Stimulated activated CD8-positive, alpha-beta memory T cell treated with anti-CD3 and anti-CD28 coated beads, Interleukin-15, amount 100 ng/mL, for 4 hours (primary cell): ENCODE results near the gene SIRPB1.
"Not testable (repeated sequence)": the region's sequence is repeated elsewhere in the genome, so short reads cannot be mapped to it uniquely, and the experiment has no call there.

Experiments used
- DNase-seq, 2 donors: peaks; one replicate each; pipeline ENCODE4 v3.0.0-alpha.2; 2020; ENCODE audit warnings: low read depth in 2 of 2

The SIRPB1 gene

DNA sequence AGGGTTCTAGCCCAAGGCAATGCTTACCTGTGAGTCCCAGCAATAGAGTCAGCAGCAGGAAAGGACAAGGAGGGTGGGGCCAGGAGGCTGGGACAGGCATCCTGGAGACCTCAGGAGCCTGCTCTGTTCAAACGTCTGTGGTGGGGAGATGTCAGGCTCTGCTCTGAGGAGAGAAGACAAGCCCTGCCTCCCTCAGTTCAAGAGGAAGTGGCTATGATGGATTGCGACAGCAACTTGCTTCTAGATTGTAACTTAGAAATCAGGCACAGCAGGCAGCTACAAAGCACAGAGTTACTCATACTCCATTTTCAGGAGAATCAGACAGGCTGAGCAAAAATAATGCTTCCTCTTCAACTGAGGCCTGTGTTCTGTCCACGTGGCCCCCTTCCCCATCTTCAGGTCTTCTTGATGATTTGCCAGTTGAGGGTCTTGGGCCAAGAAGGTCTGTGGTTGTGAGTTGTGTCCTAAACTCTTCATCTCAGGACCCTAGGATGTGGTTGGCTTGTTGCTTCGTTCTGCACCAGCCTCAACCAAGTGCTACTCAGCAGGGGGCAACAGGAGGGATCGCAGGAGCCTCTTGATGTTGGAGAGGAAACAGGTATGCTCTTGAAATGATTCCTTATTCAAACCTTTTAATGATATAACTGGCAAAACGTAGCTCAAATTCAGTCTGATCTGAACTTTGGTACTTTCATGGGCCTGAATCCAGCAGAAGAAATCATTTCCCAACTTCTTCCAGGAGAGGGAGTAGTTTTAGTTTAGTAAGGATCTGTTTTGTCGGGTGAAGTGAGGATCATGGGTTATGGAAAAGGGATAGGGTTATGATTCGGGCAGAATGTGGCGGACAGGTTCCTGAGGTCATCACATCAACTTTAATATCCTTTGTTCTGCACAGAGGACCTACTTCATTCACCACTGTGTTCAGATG is 31.0 kb downstream of the SIRPB1 start:
- DNase-seq: no peak

DNA sequence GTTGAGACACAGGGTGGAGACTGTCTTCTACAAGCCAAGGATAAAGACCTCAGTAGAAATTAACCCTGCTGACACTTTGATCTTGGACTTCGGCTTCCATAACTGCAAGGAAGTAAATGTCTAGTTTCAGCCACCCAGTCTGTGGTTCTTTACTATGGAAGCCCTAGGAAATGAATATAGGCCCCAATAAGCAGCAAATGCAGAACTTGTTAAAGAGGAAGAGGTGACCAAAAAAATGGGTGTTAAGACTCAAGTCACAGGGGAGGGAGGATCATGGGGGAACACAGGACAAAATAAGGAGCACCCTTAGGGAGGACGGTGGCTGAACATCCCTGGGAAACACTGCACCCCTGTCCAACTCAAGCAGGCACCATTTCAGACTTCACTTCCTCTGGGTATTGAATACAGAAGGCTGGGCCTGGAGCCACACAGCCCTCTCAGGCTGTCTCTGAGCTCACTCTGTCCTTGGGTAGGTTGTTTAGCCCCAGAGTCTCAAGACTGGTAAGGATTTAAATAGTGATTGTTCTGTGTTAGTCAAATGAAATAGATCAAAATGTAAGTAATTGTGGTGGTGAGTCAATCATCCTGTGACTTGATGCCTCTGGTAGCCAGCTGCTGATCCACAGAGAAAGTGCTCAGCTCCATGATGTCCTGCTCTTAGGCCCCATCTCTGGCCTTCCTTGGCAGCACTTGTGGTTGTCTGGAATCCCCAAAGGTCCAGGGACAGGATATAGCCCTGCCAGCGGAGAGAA is 31.9 kb downstream of the SIRPB1 start:
- DNase-seq: no peak

DNA sequence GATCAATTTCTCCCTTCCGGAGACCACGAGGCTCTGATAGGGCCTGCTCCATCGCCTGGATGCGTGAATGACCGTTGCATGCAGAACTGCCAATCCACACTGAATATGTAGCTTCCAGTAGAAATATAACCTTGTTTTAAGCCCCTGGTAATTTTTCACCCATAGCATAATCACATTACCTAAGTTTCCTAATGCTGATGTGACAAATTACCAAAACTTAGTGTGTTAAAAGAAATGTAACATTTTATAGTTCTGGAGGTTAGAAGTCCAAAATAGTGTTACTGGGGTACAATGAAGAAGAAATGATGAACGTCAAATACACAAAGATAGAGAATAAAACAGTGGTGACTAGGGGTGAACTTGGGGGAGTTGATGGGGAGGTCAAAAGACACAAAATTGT is 40.3 kb downstream of the SIRPB1 start:
- no peak for DNase-seq

DNA sequence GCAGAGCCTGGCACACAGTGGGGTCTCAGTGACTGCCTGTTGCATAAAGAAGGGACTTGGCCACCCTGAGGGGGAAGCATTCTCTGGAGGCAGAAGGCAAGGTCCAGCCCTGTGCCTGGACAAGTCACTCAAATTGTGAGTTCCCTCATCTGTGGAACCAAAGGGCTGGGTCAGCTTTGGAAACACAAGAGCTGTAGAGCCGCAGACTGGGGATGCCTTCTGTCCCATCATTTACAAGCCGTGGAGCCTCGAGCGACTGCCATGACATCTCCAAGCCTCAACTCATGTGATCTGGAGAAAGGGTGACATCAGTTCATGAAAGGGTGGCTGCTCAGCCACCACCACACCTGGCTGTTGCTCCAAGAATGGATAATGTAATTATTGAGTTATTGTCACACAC is 41.9 kb downstream of the SIRPB1 start:
- DNase-seq: no peak

DNA sequence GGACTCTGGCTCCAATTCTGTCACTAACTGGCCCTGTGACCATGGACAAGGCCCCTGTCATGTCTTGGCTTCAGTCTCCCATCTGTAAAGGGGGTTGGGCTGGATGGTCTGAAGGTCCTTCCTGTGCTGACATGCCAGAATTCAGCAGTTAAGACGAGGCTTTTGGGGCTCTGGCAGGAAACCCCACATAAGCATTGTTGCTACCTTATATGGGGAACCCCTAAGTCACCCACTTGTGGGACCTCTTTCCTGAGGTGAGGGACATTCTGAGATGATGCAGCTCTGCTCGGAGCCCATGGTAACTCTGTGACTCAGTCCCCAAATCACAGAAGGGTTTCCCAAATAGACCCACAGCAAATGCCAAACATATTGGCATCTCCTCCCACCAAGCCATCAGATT is 42.5 kb downstream of the SIRPB1 start:
- DNase-seq: not testable (repeated sequence)

DNA sequence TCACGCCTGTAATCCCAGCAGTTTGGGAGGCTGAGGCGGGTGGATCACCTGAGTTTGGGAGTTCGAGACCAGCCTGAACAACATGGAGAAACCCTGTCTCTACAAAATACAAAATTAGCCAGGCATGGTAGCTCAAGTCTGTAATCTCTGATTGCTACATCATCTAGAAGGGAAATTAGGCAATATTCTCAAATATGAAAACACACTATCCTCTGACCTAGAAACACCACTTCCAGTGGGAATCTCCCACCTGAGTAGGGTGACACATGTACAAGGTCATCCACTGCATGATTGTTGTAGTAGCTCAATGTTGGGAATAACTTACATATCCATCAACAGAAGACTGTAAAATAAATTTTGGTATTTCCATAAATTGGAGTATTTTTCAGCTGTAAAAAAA is 43.2 kb downstream of the SIRPB1 start:
- DNase-seq: no peak

DNA sequence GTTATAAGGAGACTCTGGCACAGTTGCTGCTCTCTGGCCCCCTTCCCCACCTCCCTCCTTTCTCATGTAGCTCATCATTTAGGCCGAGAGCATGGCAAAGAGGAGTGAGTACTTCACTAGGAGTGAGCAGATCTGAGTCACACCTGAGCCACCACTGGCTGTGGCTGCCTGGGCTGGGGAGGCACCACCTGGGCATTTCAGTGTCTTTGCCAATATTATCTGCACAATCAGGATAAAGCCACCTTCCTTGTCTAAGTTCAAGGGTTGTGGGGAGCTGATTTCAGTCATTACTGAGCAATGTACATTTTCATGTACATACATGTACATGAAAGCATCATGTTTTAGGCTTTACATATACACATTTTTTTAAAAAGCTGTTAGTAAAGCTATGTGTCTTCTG is 43.8 kb downstream of the SIRPB1 start:
- not testable (repeated sequence) for DNase-seq

DNA sequence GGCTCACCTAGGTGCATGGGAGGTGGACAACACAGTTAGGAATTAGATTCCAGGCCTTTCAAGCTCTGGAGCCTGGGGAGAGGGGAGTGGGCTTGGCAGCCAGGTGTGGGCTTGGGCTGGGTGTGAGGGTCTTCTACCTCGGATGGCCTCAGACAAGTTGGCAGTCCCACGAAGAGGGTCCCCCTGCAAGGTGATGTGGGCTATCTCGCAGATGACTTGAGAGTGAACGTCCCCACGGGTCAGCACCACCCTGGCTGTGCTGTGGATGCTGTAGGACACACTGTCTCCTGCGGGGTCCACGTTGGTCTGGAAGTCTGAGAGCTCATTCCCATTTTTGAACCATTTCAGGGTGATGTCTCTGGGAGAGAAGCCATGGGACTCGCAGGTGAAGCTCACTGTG is 48.2 kb downstream of the SIRPB1 start:
- not testable (repeated sequence) for DNase-seq
